ENCODE data around the gene IDI2.

IDI2 gene

DNA sequence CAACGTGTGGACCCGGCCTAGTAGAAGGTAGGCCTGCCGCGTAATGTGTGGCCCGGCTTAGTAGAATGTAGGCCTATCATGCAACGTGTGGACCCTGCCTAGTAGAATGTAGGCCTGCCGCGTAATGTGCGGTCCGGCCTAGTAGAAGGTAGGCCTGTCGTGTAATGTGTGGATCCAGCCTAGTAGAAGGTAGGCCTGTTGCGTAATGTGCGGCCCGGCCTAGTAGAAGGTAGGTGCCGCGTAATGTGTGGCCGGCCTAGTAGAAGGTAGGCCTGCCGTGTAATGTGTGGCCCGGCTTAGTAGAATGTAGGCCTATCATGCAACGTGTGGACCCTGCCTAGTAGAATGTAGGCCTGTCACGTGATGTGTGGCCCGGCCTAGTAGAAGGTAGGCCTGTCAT is 49.3 kb downstream of the IDI2 start:
- no peak for DNase-seq

GRCh38 chr10:974785-975074 is 50.9 kb downstream of the IDI2 start:
- DNase-seq: no peak

GRCh38 chr10:974038-974784 is 51.4 kb downstream of the IDI2 start:
- no peak for DNase-seq

GRCh38 chr10:972763-973162 is 52.9 kb downstream of the IDI2 start:
- DNase-seq: no peak

GRCh38 chr10:971613-972012 is 54.0 kb downstream of the IDI2 start:
- DNase-seq: no peak

- no peak for DNase-seq
Measured at GRCh38 chr10:971150-971542, 54.5 kb downstream of the IDI2 start.

- DNase-seq: no peak
Measured at GRCh38 chr10:970311-971149, 55.1 kb downstream of the IDI2 start.

DNA sequence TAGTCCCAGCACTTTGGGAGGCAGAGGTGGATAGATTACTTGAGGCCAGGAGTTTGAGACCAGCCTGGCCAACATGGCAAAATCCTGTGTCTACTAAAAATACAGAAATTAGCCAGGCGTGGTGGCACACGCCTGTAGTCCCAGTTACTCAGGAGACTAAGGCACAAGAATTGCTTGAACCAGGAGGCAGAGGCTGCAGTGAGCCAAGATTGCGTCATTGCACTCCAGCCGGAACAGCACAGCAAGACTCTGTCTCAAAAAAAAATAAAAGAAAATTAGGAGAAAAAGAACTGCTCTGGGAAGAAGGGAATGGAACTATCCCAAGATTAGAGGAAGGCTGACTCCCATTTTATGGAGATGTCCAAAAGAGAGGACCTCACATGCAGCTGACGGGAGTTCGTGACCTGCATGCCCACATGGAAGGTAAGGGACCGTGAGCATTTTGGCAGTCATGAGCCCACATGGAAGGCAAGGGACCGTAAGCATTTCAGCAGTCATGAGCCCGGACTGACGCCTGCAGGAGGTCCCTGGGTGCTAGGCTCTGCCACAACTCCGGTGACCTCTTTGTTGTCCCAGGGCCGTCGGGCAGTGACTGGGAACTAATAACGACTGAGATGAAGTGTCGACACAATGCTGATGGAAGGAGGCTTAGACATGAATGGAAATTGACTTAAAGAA is 56.0 kb downstream of the IDI2 start:
- no peak for DNase-seq

Data from activated CD4-positive, alpha-beta T cell treated with anti-CD3 and anti-CD28 coated beads for 4 hours (primary cell).